ENCODE results near the gene SPRY4. TPM values are rescaled to one million over a fixed set of nuclear protein-coding genes. Genes with fewer than 3 reads are reported as not detected.

The SPRY4 gene
- total RNA-seq, 1 experiment from 2014 or later: 35.6 TPM

GRCh38 chr5:142356349-142356715, 31.5 kb upstream of the SPRY4 start:
- peaks cover 69% of the 10 kb centered on the region for H3K4me1 ChIP-seq (ENCODE audit: control insufficient read depth, insufficient read depth, low read length)

GRCh38 chr5:142353071-142353472, 28.3 kb upstream of the SPRY4 start:
- intact Hi-C loops (cut with micrococcal nuclease; ENCODE audit: unreplicated experiment) (no loop called here), in situ Hi-C loops (cut with HindIII; ENCODE audit: low pct_unique_long_range_greater_than_20kb, low sequenced_read_pairs) (no loop called here)
- Histone ChIP-seq H3K4me3 (ENCODE audit: low read depth in 2 of 2, low read length in 2 of 2) (no peak overlapping the region), H3K9me3 (ENCODE audit: control insufficient read depth, insufficient read depth, low read depth, low read length) (no peaks in the 10 kb centered on the region; the same call in 1 of the 2 replicates), H3K27ac (ENCODE audit: low read length) (peak overlapping the region; percentile 80), H3K4me1 (ENCODE audit: control insufficient read depth, insufficient read depth, low read length) (peaks cover 36% of the 10 kb centered on the region), H3K36me3 (ENCODE audit: control insufficient read depth, insufficient read depth, low read length) (no peaks in the 10 kb centered on the region), H3K27me3 (ENCODE audit: control insufficient read depth, insufficient read depth, low read length) (no peaks in the 10 kb centered on the region)
- ChIA-PET CTCF (interaction anchor here (0.6 kb wide), 1 partner anchor 192 kb away, joined by 3 read pairs; no protein-coding TSS in a partner anchor), POLR2A (interaction anchor here (0.6 to 0.8 kb wide), 3 partner anchors 10 to 915 kb away, joined by 4 to 5 read pairs (median 4); no protein-coding TSS in a partner anchor)
- DNase-seq (ENCODE audit: low read depth, low spot score) (no peak), ATAC-seq (0 out of 2 replicates have a peak, but pooled peaks have one; percentile 1)
- no peak for TF ChIP-seq POLR2AphosphoS5 (IDR thresholded peaks at IDR 0.05; ENCODE audit: low read depth, low read length)
- TF ChIP-seq REST (IDR thresholded peaks at IDR 0.05; ENCODE audit: insufficient read depth in 1 of 2, low read depth in 2 of 2, low read length in 1 of 2): no peak
- TF ChIP-seq SIN3A (IDR thresholded peaks at IDR 0.05; ENCODE audit: borderline replicate concordance, insufficient read depth, low read depth, low read length): no peak
- TF ChIP-seq CTCF (IDR thresholded peaks at IDR 0.05): no peak
- no TSS peak for BruUV-seq (replicated peaks)

More at GRCh38 chr5:142356349-142356715, 31.5 kb upstream of the SPRY4 start:
- no peaks in the 10 kb centered on the region; the same call in 1 of the 2 replicates for H3K9me3 ChIP-seq (ENCODE audit: control insufficient read depth, insufficient read depth, low read depth, low read length)
- no peak for DNase-seq (ENCODE audit: low read depth, low spot score)
- ChIA-PET POLR2A (no interaction called here), CTCF (interaction anchor here (0.6 kb wide), 1 partner anchor 35 kb away, joined by 3 read pairs; no protein-coding TSS in a partner anchor)
- no TSS peak for BruUV-seq (replicated peaks)
- no peaks in the 10 kb centered on the region for H3K36me3 ChIP-seq (ENCODE audit: control insufficient read depth, insufficient read depth, low read length)
- no peak for TF ChIP-seq REST (IDR thresholded peaks at IDR 0.05; ENCODE audit: insufficient read depth in 1 of 2, low read depth in 2 of 2, low read length in 1 of 2)
- no peak for TF ChIP-seq TCF7L2 (IDR thresholded peaks at IDR 0.05; ENCODE audit: low read depth, low read length)
- no peak for TF ChIP-seq POLR2AphosphoS5 (IDR thresholded peaks at IDR 0.05; ENCODE audit: low read depth, low read length)
- no peak for TF ChIP-seq SIN3A (IDR thresholded peaks at IDR 0.05; ENCODE audit: borderline replicate concordance, insufficient read depth, low read depth, low read length)
- no peak for TF ChIP-seq CTCF (IDR thresholded peaks at IDR 0.05)
- peak overlapping the region; percentile 99 for H3K27ac ChIP-seq (ENCODE audit: low read length)
- no peaks in the 10 kb centered on the region for H3K27me3 ChIP-seq (ENCODE audit: control insufficient read depth, insufficient read depth, low read length)
- no peak for ATAC-seq
- H3K4me3 ChIP-seq (ENCODE audit: low read depth in 2 of 2, low read length in 2 of 2): peak overlapping the region; percentile 55 to 72
- in situ Hi-C loops (cut with HindIII; ENCODE audit: low pct_unique_long_range_greater_than_20kb, low sequenced_read_pairs): no loop called here
- intact Hi-C loops (cut with micrococcal nuclease; ENCODE audit: unreplicated experiment): loop anchor here (2.0 kb wide), 1 partner anchor 30 kb away; no protein-coding TSS in a partner anchor

Data from Panc1 (cell line).